H1 (cell line): ENCODE results near the gene CTSA. TPM values are rescaled to one million over a fixed set of nuclear protein-coding genes. Genes with fewer than 3 reads are reported as not detected.

Source experiments
- CTCF ChIA-PET: fragments of 300-600 bp; sonication (Branson Sonifier 250); formaldehyde crosslinking; loops from one replicate; lab custom pipeline; 2021; ENCODE audit not compliant: partially characterized antibody; lab: Charles Lee
- POLR2A ChIA-PET: fragments of 300-600 bp; sonication (Branson Sonifier 250); formaldehyde crosslinking; loops from one replicate; lab custom pipeline; 2021; ENCODE audit warnings: inconsistent platforms; ENCODE audit not compliant: partially characterized antibody; lab: Charles Lee
- DNase-seq, 2 experiments: peaks; one replicate each; pipeline versions ENCODE4 v3.0.0 to v3.0.0-alpha.2; 2010 to 2022; ENCODE audit warnings: low spot score in 2 of 2, low read depth in 1 of 2, mixed read lengths in 1 of 2
- FAIRE-seq: peaks from 2 replicates; lab custom pipeline; 2011; peaks lifted over from hg19 to GRCh38; lab: Jason Lieb, UNC
- H2AFZ ChIP-seq: 2 replicates; pipeline ENCODE4 v1.8.1; 2012; ENCODE audit warnings: low read length, inconsistent platforms
- H2AK5ac ChIP-seq: 2 replicates; pipeline ENCODE4 v1.6.1; 2013; ENCODE audit warnings: low read depth, low read length
- H2BK120ac ChIP-seq: replicated peaks from 2 replicates; pipeline ENCODE3; 2013; ENCODE audit warnings: low read depth, low read length, inconsistent platforms
- H2BK12ac ChIP-seq: 2 replicates; pipeline ENCODE4 v1.6.1; 2013; ENCODE audit warnings: low read depth, low read length
- H2BK15ac ChIP-seq: 2 replicates; pipeline ENCODE4 v1.6.1; 2013; ENCODE audit warnings: low read length
- H2BK20ac ChIP-seq: 2 replicates; pipeline ENCODE4 v1.6.1; 2013; ENCODE audit warnings: low read length
- H2BK5ac ChIP-seq: 2 replicates; pipeline ENCODE4 v1.6.1; 2013; ENCODE audit warnings: low read depth, low read length
- H3K14ac ChIP-seq: 2 replicates; pipeline ENCODE4 v1.6.1; 2013; ENCODE audit warnings: inconsistent platforms; ENCODE audit not compliant: insufficient read length
- H3K18ac ChIP-seq: 2 replicates; pipeline ENCODE4 v1.6.1; 2013; ENCODE audit warnings: low read length; ENCODE audit errors: extremely low read depth
- H3K23ac ChIP-seq: 2 replicates; pipeline ENCODE4 v1.6.1; 2013; ENCODE audit warnings: inconsistent platforms; ENCODE audit not compliant: insufficient read length
- H3K23me2 ChIP-seq: 2 replicates; pipeline ENCODE4 v1.6.1; 2013; ENCODE audit warnings: low read depth, low read length
- H3K27ac ChIP-seq: 2 replicates; pipeline ENCODE4 v1.6.1; 2011; ENCODE audit warnings: low read depth, low read length, inconsistent platforms
- H3K27me3 ChIP-seq, 4 experiments: replicated peaks in 1 of 4; 1 replicate in 1 of 4; 2 replicates in 3 of 4; pipeline versions ENCODE4 v1.6.1 to v1.8.1; 2011 to 2013; ENCODE audit warnings: low read length in 3 of 4, mild to moderate bottlenecking in 3 of 4, inconsistent platforms in 2 of 4, mixed read lengths in 2 of 4, moderate library complexity in 1 of 4; ENCODE audit not compliant: control insufficient read depth in 3 of 4, insufficient read depth in 3 of 4; ENCODE audit errors: extremely low read depth in 1 of 4
- H3K36me3 ChIP-seq, 4 experiments: 2 replicates each; pipeline versions ENCODE4 v1.6.1 to v1.8.1; 2011 to 2013; ENCODE audit warnings: mild to moderate bottlenecking in 4 of 4, low read length in 3 of 4, moderate library complexity in 2 of 4, control low read depth in 1 of 4, inconsistent platforms in 1 of 4; ENCODE audit not compliant: insufficient read depth in 4 of 4, control insufficient read depth in 2 of 4
- H3K4ac ChIP-seq: replicated peaks from 2 replicates; pipeline ENCODE3; 2013; ENCODE audit warnings: low read length, low read depth, mixed read lengths, inconsistent platforms; ENCODE audit not compliant: insufficient read length
- H3K4me1 ChIP-seq, 4 experiments: replicated peaks in 1 of 4; 1 replicate in 1 of 4; 2 replicates in 3 of 4; pipeline versions ENCODE4 v1.6.1 to v1.8.1; 2011 to 2013; ENCODE audit warnings: low read length in 3 of 4, inconsistent platforms in 2 of 4, mixed read lengths in 1 of 4; ENCODE audit not compliant: insufficient read depth in 4 of 4, control insufficient read depth in 3 of 4
- H3K4me2 ChIP-seq, 2 experiments: 2 replicates each; pipeline versions ENCODE4 v1.6.1 to v1.8.1; 2011 to 2013; ENCODE audit warnings: low read depth in 2 of 2, low read length in 2 of 2, control low read depth in 1 of 2, inconsistent platforms in 1 of 2, mild to moderate bottlenecking in 1 of 2; ENCODE audit not compliant: insufficient read depth in 1 of 2
- H3K4me3 ChIP-seq, 4 experiments: fragments of 200-600, 300-600 bp in 1 of 4; sonication (generic), shearing (Covaris generic), sonication (Bioruptor Twin) in 1 of 4; 2 replicates each; pipeline versions ENCODE4 v1.5.1 to v1.8.1; 2011 to 2016; ENCODE audit warnings: low read length in 4 of 4, low read depth in 3 of 4, control low read depth in 2 of 4, inconsistent platforms in 2 of 4, mild to moderate bottlenecking in 2 of 4, mixed read lengths in 1 of 4, moderate library complexity in 1 of 4; ENCODE audit not compliant: insufficient read depth in 2 of 4; ENCODE audit errors: extremely low read depth in 1 of 4
- H3K56ac ChIP-seq: replicated peaks from 2 replicates; pipeline ENCODE3; 2013; ENCODE audit warnings: low read depth, mild to moderate bottlenecking, mixed read lengths, low read length, inconsistent platforms; ENCODE audit not compliant: insufficient read length
- H3K79me1 ChIP-seq: 2 replicates; pipeline ENCODE4 v1.6.1; 2013; ENCODE audit warnings: low read depth, low read length, control low read depth
- H3K79me2 ChIP-seq, 2 experiments: 2 replicates each; pipeline versions ENCODE4 v1.6.1 to v1.8.1; 2012 to 2013; ENCODE audit warnings: low read length in 2 of 2, mild to moderate bottlenecking in 2 of 2, inconsistent platforms in 1 of 2; ENCODE audit not compliant: insufficient read depth in 2 of 2, control insufficient read depth in 1 of 2
- H3K9ac ChIP-seq, 4 experiments: replicated peaks in 1 of 4; 1 replicate in 1 of 4; 2 replicates in 3 of 4; pipeline versions ENCODE4 v1.6.1 to v1.8.1; 2011 to 2013; ENCODE audit warnings: low read depth in 3 of 4, low read length in 3 of 4, control low read depth in 2 of 4, mild to moderate bottlenecking in 2 of 4, moderate library complexity in 2 of 4, inconsistent platforms in 1 of 4; ENCODE audit errors: extremely low read depth in 1 of 4
- H3K9me3 ChIP-seq, 2 experiments: 2 replicates each; pipeline versions ENCODE4 v1.6.1 to v1.8.1; 2012 to 2013; ENCODE audit warnings: mild to moderate bottlenecking in 2 of 2, moderate library complexity in 2 of 2, control low read depth in 1 of 2, inconsistent platforms in 1 of 2, low read depth in 1 of 2, low read length in 1 of 2, mixed read lengths in 1 of 2; ENCODE audit not compliant: insufficient read depth in 2 of 2
- H4K20me1 ChIP-seq, 2 experiments: replicated peaks in 1 of 2; 2 replicates each; pipeline versions ENCODE3 to v1.8.1; 2011 to 2013; ENCODE audit warnings: inconsistent platforms in 2 of 2, low read length in 2 of 2, mild to moderate bottlenecking in 1 of 2; ENCODE audit not compliant: insufficient read depth in 2 of 2, control insufficient read depth in 1 of 2
- H4K5ac ChIP-seq: 2 replicates; pipeline ENCODE4 v1.6.1; 2013; ENCODE audit warnings: low read length, low read depth, mixed read lengths, inconsistent platforms; ENCODE audit not compliant: insufficient read length
- H4K8ac ChIP-seq: 2 replicates; pipeline ENCODE4 v1.8.0; 2013; ENCODE audit warnings: mild to moderate bottlenecking, moderate library complexity, low read length, inconsistent platforms; ENCODE audit not compliant: insufficient read depth; ENCODE audit errors: extremely low read depth
- H4K91ac ChIP-seq: replicated peaks from 2 replicates; pipeline ENCODE3; 2013; ENCODE audit warnings: low read length, mixed read lengths, inconsistent platforms; ENCODE audit not compliant: insufficient read length
- EP300 ChIP-seq, 2 experiments: IDR thresholded peaks; 1 replicate in 1 of 2; 2 replicates in 1 of 2; pipeline ENCODE4 v1.6.1; 2011 to 2012; ENCODE audit warnings: low read depth in 2 of 2, low read length in 2 of 2, mild to moderate bottlenecking in 2 of 2, borderline replicate concordance in 1 of 2, inconsistent platforms in 1 of 2, moderate library complexity in 1 of 2
- MAFK ChIP-seq: IDR thresholded peaks from 2 replicates; pipeline ENCODE4 v1.6.1; 2012; ENCODE audit warnings: low read depth, mild to moderate bottlenecking, improper control_type of control experiment, low read length
- POLR2A ChIP-seq, 2 experiments: IDR thresholded peaks; 1 replicate in 1 of 2; 2 replicates in 1 of 2; pipeline ENCODE4 v1.6.1; 2011; ENCODE audit warnings: low read depth in 2 of 2, low read length in 2 of 2, mild to moderate bottlenecking in 2 of 2; ENCODE audit errors: control extremely low read depth in 1 of 2
- RAD21 ChIP-seq, 2 experiments: IDR thresholded peaks in 1 of 2; conservative IDR thresholded peaks in 1 of 2; 2 replicates each; pipeline ENCODE4 v1.6.1; 2011; ENCODE audit warnings: low read depth in 2 of 2, low read length in 2 of 2, improper control_type of control experiment in 1 of 2, inconsistent platforms in 1 of 2, mild to moderate bottlenecking in 1 of 2, moderate library complexity in 1 of 2
- RFX5 ChIP-seq: IDR thresholded peaks from 2 replicates; pipeline ENCODE4 v1.6.1; 2011; ENCODE audit warnings: low read depth, low read length, improper control_type of control experiment, borderline replicate concordance
- SP1 ChIP-seq: IDR thresholded peaks from 2 replicates; pipeline ENCODE4 v1.6.1; 2011; ENCODE audit warnings: low read depth, low read length
- SP4 ChIP-seq: IDR thresholded peaks from 2 replicates; pipeline ENCODE4 v1.6.1; 2012; ENCODE audit warnings: low read length, inconsistent platforms
- SUZ12 ChIP-seq: fragments of 200-600 bp; sonication (generic); IDR thresholded peaks from 2 replicates; pipeline ENCODE4 v1.6.1; 2012; ENCODE audit warnings: mild to moderate bottlenecking, inconsistent platforms, low read length, moderate library complexity, mixed read lengths
- TAF7 ChIP-seq: optimal IDR thresholded peaks from 2 replicates; pipeline ENCODE3; 2011; ENCODE audit warnings: low read depth, mild to moderate bottlenecking, inconsistent platforms, low read length, moderate library complexity, borderline replicate concordance
- WGBS, 2 experiments: shearing (Covaris generic) in 1 of 2; methylation state at CpG; one replicate each; pipeline versions ENCODE4 v1.1.6 to v1.1.7; 2013 to 2015; ENCODE audit warnings: low lambda C conversion rate in 2 of 2, mixed read lengths in 2 of 2, inconsistent platforms in 1 of 2, low coverage in 1 of 2, missing lambda C conversion rate in 1 of 2; ENCODE audit not compliant: insufficient replicate concordance in 2 of 2, insufficient coverage in 1 of 2, insufficient read length in 1 of 2; ENCODE audit errors: extremely low coverage in 1 of 2, missing lambda C conversion rate in 1 of 2; 5-methylcytosine and 5-hydroxymethylcytosine counted together
- polyA plus RNA-seq, 7 experiments: library from polyadenylated mRNA; depleted of rRNA in 3 of 7; stranded (reverse) in 5 of 7; unstranded in 2 of 7; fragments of >200 nt in 5 of 7; fragments of 200-250 nt in 2 of 7; gene quantifications; 1 replicate in 5 of 7; 2 replicates in 1 of 7; 4 replicates in 1 of 7; pipeline versions ENCODE4 v1.2.1 to v1.2.3, GENCODE V29; 2011 to 2013; ENCODE audit warnings: missing spikeins in 2 of 7, mixed read lengths in 2 of 7
- total RNA-seq: library from RNA; stranded (reverse); fragmentation: NEBNext Ultra II Directional; extraction: Animal tissue kit (Norgen Biotek cat#: 25700); gene quantifications from 2 replicates; pipeline ENCODE4 v1.2.1, GENCODE V29; 2021

Gene CTSA
- total and polyA plus RNA-seq, 2 of the 8 experiments (the other 6 are each of a cell fraction or from before 2014, with no cell fraction given) = 49.7 to 74.0 TPM

DNA sequence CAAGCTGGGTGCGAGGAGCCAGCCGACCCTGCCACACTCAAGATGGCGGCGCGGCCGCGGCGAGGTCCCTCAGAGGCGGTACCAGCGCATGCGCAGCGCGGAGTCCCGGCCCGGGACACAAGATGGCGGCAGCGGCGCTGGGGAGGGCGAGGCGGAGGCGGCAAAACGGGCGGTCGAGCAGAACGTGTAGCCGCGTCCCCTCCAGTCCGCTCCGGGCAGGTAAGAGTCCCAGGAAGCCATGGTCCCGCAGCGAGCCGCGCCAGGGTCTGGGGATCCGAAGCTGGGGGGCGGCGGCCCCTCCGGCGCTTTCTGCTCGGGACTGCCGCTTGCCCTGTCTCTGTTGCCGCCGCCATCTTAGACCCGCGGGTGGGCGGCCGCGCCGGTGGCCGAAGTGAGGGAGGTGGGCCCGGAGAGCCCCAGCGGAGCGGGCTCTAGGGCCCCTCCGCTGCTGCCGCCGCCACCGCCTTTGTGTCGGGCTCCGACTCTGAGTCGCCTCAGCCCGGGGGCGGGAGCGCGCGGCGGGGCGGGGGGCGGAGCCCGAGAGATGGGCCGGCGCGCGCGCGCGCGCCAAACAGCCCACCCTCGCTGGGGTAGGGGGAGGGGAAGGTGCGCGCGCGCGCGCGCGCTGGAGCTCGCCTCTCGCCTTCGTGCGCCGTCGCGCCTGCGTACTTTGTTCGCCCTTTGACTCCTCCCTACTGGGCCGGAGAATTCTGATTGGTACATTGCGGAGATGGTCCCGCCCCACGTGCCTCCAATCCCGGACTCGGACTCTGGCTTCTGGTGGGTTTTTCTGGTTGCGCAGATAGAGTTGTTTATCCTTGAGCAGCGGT lies 43.7 kb downstream of the CTSA start, which contains the start of gene PCIF1:
Gene PCIF1, plus strand, starts transcription at position 98 of the 830 bp plus-strand sequence. CDS start 4,317 bp downstream, outside the sequence.
- no peaks in the 10 kb centered on the region for H3K27me3 ChIP-seq
- no peak within 1 kb of the TSS for H3K14ac ChIP-seq
- H4K91ac ChIP-seq = peak within 1 kb of the TSS; percentile 99
- WGBS, 2 experiments = 1% methylated on average over 44 of the region's 102 CpGs; no CpG with 5 or more reads in 1 of the 2 experiments
- H2BK5ac ChIP-seq = peak within 1 kb of the TSS; percentile 96
- ChIA-PET POLR2A (interaction anchor here (0.6 to 18.4 kb wide), 38 partner anchors 13 to 587 kb away, joined by 3 to 283 read pairs (median 6); partner anchors contain the start of genes ACOT8, CTSA, NEURL2 and PLTP), CTCF (interaction anchor here (0.6 to 2.9 kb wide), 7 partner anchors 12 to 135 kb away, joined by 3 to 12 read pairs (median 6); no protein-coding TSS in a partner anchor)
- no peaks in the 10 kb centered on the region; the same call in 1 of the 2 replicates for H3K79me1 ChIP-seq
- no peak within 1 kb of the TSS for H2AK5ac ChIP-seq
- peak within 1 kb of the TSS; percentile 100 for H4K8ac ChIP-seq
- peak within 1 kb of the TSS; percentile 76 to 91 (median 86) for H3K4me3 ChIP-seq
- H4K20me1 ChIP-seq = no peaks in the 10 kb centered on the region
- H3K9me3 ChIP-seq = no peaks in the 10 kb centered on the region
- FAIRE-seq (no peak), DNase-seq (peak; percentile 91 to 99)
- H3K23me2 ChIP-seq = peaks cover 3% of the 10 kb centered on the region; the same call in 1 of the 2 replicates
- H3K56ac ChIP-seq = peak within 1 kb of the TSS; percentile 98
- peaks cover 3 to 16% (median 12%) of the 10 kb centered on the region in 4 experiments; a peak in 7 of 8 replicates for H3K36me3 ChIP-seq
- no peak within 1 kb of the TSS for H2BK20ac ChIP-seq
- H2AFZ ChIP-seq = no peak within 1 kb of the TSS; the same call in 1 of the 2 replicates
- H3K4me1 ChIP-seq = peaks cover 5 to 31% (median 14%) of the 10 kb centered on the region in 4 experiments
- H2BK15ac ChIP-seq = no peak within 1 kb of the TSS; the same call in 1 of the 2 replicates
- peak within 1 kb of the TSS; percentile 72 to 73 for H3K4me2 ChIP-seq
- peak within 1 kb of the TSS; percentile 91 to 100 (median 100) for H3K9ac ChIP-seq
- peak within 1 kb of the TSS; percentile 99 for H3K18ac ChIP-seq
- H3K4ac ChIP-seq = peak within 1 kb of the TSS; percentile 96
- peak within 1 kb of the TSS; percentile 67 for H2BK120ac ChIP-seq
- peak within 1 kb of the TSS; percentile 100 for H3K27ac ChIP-seq
- no peak within 1 kb of the TSS; the same call in 1 of the 2 replicates for H2BK12ac ChIP-seq
- H3K79me2 ChIP-seq = peaks cover 0 to 22% of the 10 kb centered on the region in 2 experiments; a peak in 2 of 4 replicates
- peak within 1 kb of the TSS; percentile 96 for H4K5ac ChIP-seq
- no peak within 1 kb of the TSS for H3K23ac ChIP-seq
- TF ChIP-seq RAD21 (IDR thresholded peaks at IDR 0.05 in 1 of 2, conservative IDR thresholded peaks at IDR 0.05 in 1 of 2; ENCODE audit: low read depth in 2 of 2, low read length in 2 of 2) (no peak), SUZ12 (no peak), SP4 (peak; percentile 97), RFX5 (no peak), POLR2A (IDR thresholded peaks at IDR 0.05; ENCODE audit: control extremely low read depth in 1 of 2, low read depth in 2 of 2, low read length in 2 of 2) (peak; percentile 94 to 95), EP300 (IDR thresholded peaks at IDR 0.05; ENCODE audit: borderline replicate concordance in 1 of 2, low read depth in 2 of 2, low read length in 2 of 2) (peak in 1 of 2 experiments; percentile 21; a peak in 1 of 3 replicates), MAFK (no peak), TAF7 (peak; percentile 91), SP1 (peak; percentile 83)
